H1 (cell line): ENCODE data around the gene TMEM72. TPM values are rescaled to one million over a fixed set of nuclear protein-coding genes. Genes with fewer than 3 reads are reported as not detected.

ENCODE experiments used
- CBX5 ChIP-seq: fragments of 300-800, 300-1000 bp; sonication (generic); IDR thresholded peaks from 2 replicates; pipeline ENCODE4 v1.7.1; 2016; ENCODE audit warnings: antibody characterized with exemption, low read length, low read depth
- CEBPB ChIP-seq: IDR thresholded peaks from 2 replicates; pipeline ENCODE4 v1.6.1; 2012; ENCODE audit warnings: low read depth, low read length
- FOSL1 ChIP-seq: IDR thresholded peaks from 2 replicates; pipeline ENCODE4 v1.6.1; 2011; ENCODE audit warnings: mild to moderate bottlenecking, low read depth, low read length, moderate library complexity; ENCODE audit not compliant: insufficient read depth
- KDM4A ChIP-seq: IDR thresholded peaks from one replicate; pipeline ENCODE4 v1.7.1; 2012; ENCODE audit warnings: low read depth, mild to moderate bottlenecking, moderate library complexity, low read length, inconsistent platforms; ENCODE audit not compliant: severe bottlenecking
- RAD21 ChIP-seq, 2 experiments: IDR thresholded peaks in 1 of 2; conservative IDR thresholded peaks in 1 of 2; 2 replicates each; pipeline ENCODE4 v1.6.1; 2011; ENCODE audit warnings: low read depth in 2 of 2, low read length in 2 of 2, improper control_type of control experiment in 1 of 2, inconsistent platforms in 1 of 2, mild to moderate bottlenecking in 1 of 2, moderate library complexity in 1 of 2
- polyA plus RNA-seq, 7 experiments: library from polyadenylated mRNA; depleted of rRNA in 3 of 7; stranded (reverse) in 5 of 7; unstranded in 2 of 7; fragments of >200 nt in 5 of 7; fragments of 200-250 nt in 2 of 7; gene quantifications; 1 replicate in 5 of 7; 2 replicates in 1 of 7; 4 replicates in 1 of 7; pipeline versions ENCODE4 v1.2.1 to v1.2.3, GENCODE V29; 2011 to 2013; ENCODE audit warnings: missing spikeins in 2 of 7, mixed read lengths in 2 of 7
- total RNA-seq: library from RNA; stranded (reverse); fragmentation: NEBNext Ultra II Directional; extraction: Animal tissue kit (Norgen Biotek cat#: 25700); gene quantifications from 2 replicates; pipeline ENCODE4 v1.2.1, GENCODE V29; 2021
- TF ChIP-seq, protein P1 (sequence below): fragments of 300-600 bp; sonication (generic); IDR thresholded peaks from 2 replicates; pipeline ENCODE4 v1.7.1; 2012; ENCODE audit warnings: low read length, moderate library complexity, mild to moderate bottlenecking, inconsistent platforms; ENCODE audit not compliant: insufficient replicate concordance

Gene TMEM72
- total and polyA plus RNA-seq, 2 of the 8 experiments (the other 6 are each of a cell fraction or from before 2014, with no cell fraction given), result not detected

DNA sequence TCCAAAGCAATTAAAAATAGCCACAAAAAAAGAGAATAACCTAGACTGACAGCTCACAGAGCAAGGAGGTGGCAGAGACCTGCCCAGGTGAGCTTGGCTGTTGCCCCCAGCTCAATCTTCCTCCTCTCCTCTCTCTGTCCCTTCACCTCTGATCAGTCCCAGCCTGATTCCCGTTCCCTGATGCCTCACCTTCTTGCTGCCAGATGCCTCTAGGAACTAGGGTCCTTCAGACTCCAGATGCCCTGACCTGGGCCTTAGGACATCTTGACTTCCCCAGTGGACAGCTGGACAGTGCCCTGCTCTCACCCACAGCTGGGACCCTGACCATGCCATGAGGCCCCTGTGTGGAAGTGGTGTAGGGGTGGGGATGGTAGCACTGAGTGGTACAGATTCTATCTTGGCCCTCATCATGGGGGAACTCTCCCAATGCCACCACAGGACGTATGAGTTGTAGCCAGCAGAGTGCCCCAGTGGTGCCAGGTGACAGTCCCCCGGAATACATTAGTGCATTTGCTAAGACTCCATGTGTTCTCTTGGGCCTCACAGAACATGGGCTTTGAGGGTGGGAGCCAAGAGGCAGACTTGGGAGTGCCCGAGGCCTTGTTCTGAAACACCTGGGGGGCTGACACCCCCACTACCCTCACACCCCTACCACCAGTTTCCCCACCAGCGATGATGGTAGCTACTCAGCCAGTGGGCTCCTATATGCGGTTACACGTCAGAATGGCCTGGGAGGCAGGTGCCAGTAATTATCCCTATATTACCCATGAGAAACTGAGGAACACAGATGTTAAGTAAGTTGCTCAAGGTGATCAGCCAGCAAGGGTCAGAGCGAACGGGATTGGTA is 65.4 kb downstream of the TMEM72 start (continued):
- TF ChIP-seq, protein P1, sequence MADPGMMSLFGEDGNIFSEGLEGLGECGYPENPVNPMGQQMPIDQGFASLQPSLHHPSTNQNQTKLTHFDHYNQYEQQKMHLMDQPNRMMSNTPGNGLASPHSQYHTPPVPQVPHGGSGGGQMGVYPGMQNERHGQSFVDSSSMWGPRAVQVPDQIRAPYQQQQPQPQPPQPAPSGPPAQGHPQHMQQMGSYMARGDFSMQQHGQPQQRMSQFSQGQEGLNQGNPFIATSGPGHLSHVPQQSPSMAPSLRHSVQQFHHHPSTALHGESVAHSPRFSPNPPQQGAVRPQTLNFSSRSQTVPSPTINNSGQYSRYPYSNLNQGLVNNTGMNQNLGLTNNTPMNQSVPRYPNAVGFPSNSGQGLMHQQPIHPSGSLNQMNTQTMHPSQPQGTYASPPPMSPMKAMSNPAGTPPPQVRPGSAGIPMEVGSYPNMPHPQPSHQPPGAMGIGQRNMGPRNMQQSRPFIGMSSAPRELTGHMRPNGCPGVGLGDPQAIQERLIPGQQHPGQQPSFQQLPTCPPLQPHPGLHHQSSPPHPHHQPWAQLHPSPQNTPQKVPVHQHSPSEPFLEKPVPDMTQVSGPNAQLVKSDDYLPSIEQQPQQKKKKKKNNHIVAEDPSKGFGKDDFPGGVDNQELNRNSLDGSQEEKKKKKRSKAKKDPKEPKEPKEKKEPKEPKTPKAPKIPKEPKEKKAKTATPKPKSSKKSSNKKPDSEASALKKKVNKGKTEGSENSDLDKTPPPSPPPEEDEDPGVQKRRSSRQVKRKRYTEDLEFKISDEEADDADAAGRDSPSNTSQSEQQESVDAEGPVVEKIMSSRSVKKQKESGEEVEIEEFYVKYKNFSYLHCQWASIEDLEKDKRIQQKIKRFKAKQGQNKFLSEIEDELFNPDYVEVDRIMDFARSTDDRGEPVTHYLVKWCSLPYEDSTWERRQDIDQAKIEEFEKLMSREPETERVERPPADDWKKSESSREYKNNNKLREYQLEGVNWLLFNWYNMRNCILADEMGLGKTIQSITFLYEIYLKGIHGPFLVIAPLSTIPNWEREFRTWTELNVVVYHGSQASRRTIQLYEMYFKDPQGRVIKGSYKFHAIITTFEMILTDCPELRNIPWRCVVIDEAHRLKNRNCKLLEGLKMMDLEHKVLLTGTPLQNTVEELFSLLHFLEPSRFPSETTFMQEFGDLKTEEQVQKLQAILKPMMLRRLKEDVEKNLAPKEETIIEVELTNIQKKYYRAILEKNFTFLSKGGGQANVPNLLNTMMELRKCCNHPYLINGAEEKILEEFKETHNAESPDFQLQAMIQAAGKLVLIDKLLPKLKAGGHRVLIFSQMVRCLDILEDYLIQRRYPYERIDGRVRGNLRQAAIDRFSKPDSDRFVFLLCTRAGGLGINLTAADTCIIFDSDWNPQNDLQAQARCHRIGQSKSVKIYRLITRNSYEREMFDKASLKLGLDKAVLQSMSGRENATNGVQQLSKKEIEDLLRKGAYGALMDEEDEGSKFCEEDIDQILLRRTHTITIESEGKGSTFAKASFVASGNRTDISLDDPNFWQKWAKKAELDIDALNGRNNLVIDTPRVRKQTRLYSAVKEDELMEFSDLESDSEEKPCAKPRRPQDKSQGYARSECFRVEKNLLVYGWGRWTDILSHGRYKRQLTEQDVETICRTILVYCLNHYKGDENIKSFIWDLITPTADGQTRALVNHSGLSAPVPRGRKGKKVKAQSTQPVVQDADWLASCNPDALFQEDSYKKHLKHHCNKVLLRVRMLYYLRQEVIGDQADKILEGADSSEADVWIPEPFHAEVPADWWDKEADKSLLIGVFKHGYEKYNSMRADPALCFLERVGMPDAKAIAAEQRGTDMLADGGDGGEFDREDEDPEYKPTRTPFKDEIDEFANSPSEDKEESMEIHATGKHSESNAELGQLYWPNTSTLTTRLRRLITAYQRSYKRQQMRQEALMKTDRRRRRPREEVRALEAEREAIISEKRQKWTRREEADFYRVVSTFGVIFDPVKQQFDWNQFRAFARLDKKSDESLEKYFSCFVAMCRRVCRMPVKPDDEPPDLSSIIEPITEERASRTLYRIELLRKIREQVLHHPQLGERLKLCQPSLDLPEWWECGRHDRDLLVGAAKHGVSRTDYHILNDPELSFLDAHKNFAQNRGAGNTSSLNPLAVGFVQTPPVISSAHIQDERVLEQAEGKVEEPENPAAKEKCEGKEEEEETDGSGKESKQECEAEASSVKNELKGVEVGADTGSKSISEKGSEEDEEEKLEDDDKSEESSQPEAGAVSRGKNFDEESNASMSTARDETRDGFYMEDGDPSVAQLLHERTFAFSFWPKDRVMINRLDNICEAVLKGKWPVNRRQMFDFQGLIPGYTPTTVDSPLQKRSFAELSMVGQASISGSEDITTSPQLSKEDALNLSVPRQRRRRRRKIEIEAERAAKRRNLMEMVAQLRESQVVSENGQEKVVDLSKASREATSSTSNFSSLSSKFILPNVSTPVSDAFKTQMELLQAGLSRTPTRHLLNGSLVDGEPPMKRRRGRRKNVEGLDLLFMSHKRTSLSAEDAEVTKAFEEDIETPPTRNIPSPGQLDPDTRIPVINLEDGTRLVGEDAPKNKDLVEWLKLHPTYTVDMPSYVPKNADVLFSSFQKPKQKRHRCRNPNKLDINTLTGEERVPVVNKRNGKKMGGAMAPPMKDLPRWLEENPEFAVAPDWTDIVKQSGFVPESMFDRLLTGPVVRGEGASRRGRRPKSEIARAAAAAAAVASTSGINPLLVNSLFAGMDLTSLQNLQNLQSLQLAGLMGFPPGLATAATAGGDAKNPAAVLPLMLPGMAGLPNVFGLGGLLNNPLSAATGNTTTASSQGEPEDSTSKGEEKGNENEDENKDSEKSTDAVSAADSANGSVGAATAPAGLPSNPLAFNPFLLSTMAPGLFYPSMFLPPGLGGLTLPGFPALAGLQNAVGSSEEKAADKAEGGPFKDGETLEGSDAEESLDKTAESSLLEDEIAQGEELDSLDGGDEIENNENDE, result no peak
- TF ChIP-seq CEBPB (no peak), KDM4A (no peak), FOSL1 (no peak), RAD21 (IDR thresholded peaks at IDR 0.05 in 1 of 2, conservative IDR thresholded peaks at IDR 0.05 in 1 of 2; ENCODE audit: low read depth in 2 of 2, low read length in 2 of 2) (no peak), CBX5 (no peak)
- TF ChIP-seq, all 59 proteins: peak for 0
